Lower leg skin (tissue), 3 donors: ENCODE measurements around the gene PPFIA1.

Source experiments
- CTCF ChIP-seq, 3 donors: fragments of 450-650 bp; IDR thresholded peaks; one replicate each; pipeline ENCODE4 v1.5.1; 2016; ENCODE audit warnings: antibody characterized with exemption in 3 of 3, mild to moderate bottlenecking in 3 of 3, moderate library complexity in 2 of 3
- POLR2A ChIP-seq, 2 donors: fragments of 450-650 bp; IDR thresholded peaks; one replicate each; pipeline ENCODE4 v1.6.1; 2016 to 2017; ENCODE audit warnings: antibody characterized with exemption in 2 of 2, mild to moderate bottlenecking in 1 of 2, moderate library complexity in 1 of 2

GRCh38 chr11:70325824-70326223 is 55.3 kb downstream of the PPFIA1 start:
- TF ChIP-seq CTCF (IDR thresholded peaks at IDR 0.05): no peak
- TF ChIP-seq POLR2A (IDR thresholded peaks at IDR 0.05): no peak
